IMR-90 (cell line): ENCODE measurements around the gene AP4S1. TPM values are rescaled to one million over a fixed set of nuclear protein-coding genes. Genes with fewer than 3 reads are reported as not detected.

Experiments
- ATAC-seq: fragments of 200-7000 bp; cut with Tn5 transposase; 2 replicates; pipeline ENCODE4 v1.9.1; 2020; ENCODE audit warnings: low read depth, mild to moderate bottlenecking, moderate library complexity
- BruUV-seq: library from RNA; stranded (reverse); fragments of 400-500 nt; replicated peaks from 2 replicates; lab custom pipeline; 2021; lab: Mats Ljungman, UMichigan
- CTCF ChIA-PET: fragments of 300-600 bp; formaldehyde crosslinking; extraction: SDS; loops from one replicate; lab custom pipeline; 2021; ENCODE audit warnings: antibody characterized with exemption; lab: Yijun Ruan, JAX
- POLR2A ChIA-PET: fragments of 300-600 bp; sonication (Branson Sonifier 250); formaldehyde crosslinking; loops from one replicate; lab custom pipeline; 2022; ENCODE audit warnings: antibody characterized with exemption; ENCODE audit not compliant: unreplicated experiment; lab: Charles Lee
- DNase-seq: peaks from one replicate; pipeline ENCODE4 v3.0.0; 2013
- H2AFZ ChIP-seq: replicated peaks from 2 replicates; pipeline ENCODE3; 2013; ENCODE audit warnings: low read length, mild to moderate bottlenecking; ENCODE audit not compliant: poor library complexity
- H2AK5ac ChIP-seq: 2 replicates; pipeline ENCODE4 v1.6.1; 2013; ENCODE audit warnings: low read depth, low read length, inconsistent platforms
- H2AK9ac ChIP-seq: replicated peaks from 2 replicates; pipeline ENCODE3; 2013; ENCODE audit warnings: mild to moderate bottlenecking, low read depth, low read length, moderate library complexity; ENCODE audit not compliant: poor library complexity
- H2BK120ac ChIP-seq: 2 replicates; pipeline ENCODE4 v1.6.1; 2013; ENCODE audit warnings: low read depth, low read length, inconsistent platforms
- H2BK15ac ChIP-seq: 3 replicates; pipeline ENCODE4 v1.6.1; 2013; ENCODE audit warnings: low read depth, low read length, inconsistent platforms
- H2BK20ac ChIP-seq: 2 replicates; pipeline ENCODE4 v1.6.1; 2013; ENCODE audit warnings: low read depth, mild to moderate bottlenecking, inconsistent platforms, low read length, moderate library complexity
- H2BK5ac ChIP-seq: 2 replicates; pipeline ENCODE4 v1.6.1; 2013; ENCODE audit warnings: mild to moderate bottlenecking, low read depth, low read length, inconsistent platforms; ENCODE audit not compliant: poor library complexity, severe bottlenecking
- H3K14ac ChIP-seq: replicated peaks from 2 replicates; pipeline ENCODE4 v1.6.1; 2013; ENCODE audit warnings: low read depth, low read length, inconsistent platforms
- H3K18ac ChIP-seq: 2 replicates; pipeline ENCODE4 v1.6.1; 2013; ENCODE audit warnings: low read depth, low read length, control low read depth
- H3K23ac ChIP-seq: 2 replicates; pipeline ENCODE4 v1.6.1; 2013; ENCODE audit warnings: low read depth, low read length, inconsistent platforms
- H3K27ac ChIP-seq: 2 replicates; pipeline ENCODE4 v1.5.1; 2013; ENCODE audit warnings: mild to moderate bottlenecking, control low read depth, low read length; ENCODE audit not compliant: insufficient read depth
- H3K27me3 ChIP-seq: 2 replicates; pipeline ENCODE4 v1.6.1; 2013; ENCODE audit warnings: low read length; ENCODE audit not compliant: control insufficient read depth, insufficient read depth
- H3K36me3 ChIP-seq: 2 replicates; pipeline ENCODE4 v1.6.1; 2013; ENCODE audit warnings: low read length, mixed read lengths; ENCODE audit not compliant: control insufficient read depth, insufficient read depth
- H3K4ac ChIP-seq: 2 replicates; pipeline ENCODE4 v1.6.1; 2013; ENCODE audit warnings: low read depth, low read length, inconsistent platforms
- H3K4me1 ChIP-seq: 2 replicates; pipeline ENCODE4 v1.6.1; 2013; ENCODE audit warnings: low read length, mixed read lengths; ENCODE audit not compliant: control insufficient read depth, insufficient read depth
- H3K4me2 ChIP-seq: 2 replicates; pipeline ENCODE4 v1.6.1; 2013; ENCODE audit warnings: low read depth, mild to moderate bottlenecking, control low read depth, low read length, moderate library complexity
- H3K4me3 ChIP-seq: 2 replicates; pipeline ENCODE4 v1.5.1; 2013; ENCODE audit warnings: low read depth, mild to moderate bottlenecking, control low read depth, low read length, moderate library complexity; ENCODE audit not compliant: insufficient read depth
- H3K56ac ChIP-seq: 2 replicates; pipeline ENCODE4 v1.6.1; 2013; ENCODE audit warnings: low read length, inconsistent platforms; ENCODE audit not compliant: insufficient read depth; ENCODE audit errors: extremely low read depth
- H3K79me1 ChIP-seq, 2 experiments: 2 replicates each; pipeline ENCODE4 v1.6.1; 2013; ENCODE audit warnings: low read length in 2 of 2, inconsistent platforms in 1 of 2, low read depth in 1 of 2
- H3K9ac ChIP-seq: 2 replicates; pipeline ENCODE4 v1.6.1; 2013; ENCODE audit warnings: low read depth, low read length, control low read depth
- H3K9me1 ChIP-seq: 2 replicates; pipeline ENCODE4 v1.6.1; 2013; ENCODE audit warnings: low read length, inconsistent platforms; ENCODE audit not compliant: insufficient read depth
- H3K9me3 ChIP-seq: 2 replicates; pipeline ENCODE4 v1.6.1; 2013; ENCODE audit warnings: low read length; ENCODE audit not compliant: control insufficient read depth, insufficient read depth
- H4K20me1 ChIP-seq: 2 replicates; pipeline ENCODE4 v1.6.1; 2013; ENCODE audit warnings: low read length, inconsistent platforms; ENCODE audit not compliant: insufficient read depth
- H4K5ac ChIP-seq: 2 replicates; pipeline ENCODE4 v1.6.1; 2013; ENCODE audit warnings: mild to moderate bottlenecking, low read depth, low read length, control low read depth
- H4K8ac ChIP-seq, 2 experiments: 2 replicates each; pipeline ENCODE4 v1.6.1; 2013; ENCODE audit warnings: low read depth in 2 of 2, low read length in 2 of 2, control low read depth in 1 of 2, inconsistent platforms in 1 of 2
- H4K91ac ChIP-seq: 2 replicates; pipeline ENCODE4 v1.6.1; 2013; ENCODE audit warnings: low read depth, low read length, inconsistent platforms; ENCODE audit not compliant: insufficient read depth
- BHLHE40 ChIP-seq: fragments of 150-350 bp; IDR thresholded peaks from 2 replicates; pipeline ENCODE4 v1.6.1; 2016; ENCODE audit warnings: mild to moderate bottlenecking, low read depth, low read length
- CHD1 ChIP-seq: IDR thresholded peaks from 2 replicates; pipeline ENCODE4 v1.6.1; 2012; ENCODE audit warnings: low read depth, low read length, improper control_type of control experiment
- ELK1 ChIP-seq: fragments of 150-350 bp; IDR thresholded peaks from 2 replicates; pipeline ENCODE4 v1.6.1; 2016; ENCODE audit warnings: low read depth, mild to moderate bottlenecking, low read length, moderate library complexity, borderline replicate concordance
- FOS ChIP-seq: fragments of 150-350 bp; IDR thresholded peaks from 2 replicates; pipeline ENCODE4 v1.6.1; 2016; ENCODE audit warnings: low read depth, low read length
- MXI1 ChIP-seq: IDR thresholded peaks from 2 replicates; pipeline ENCODE4 v1.6.1; 2012; ENCODE audit warnings: low read depth, mild to moderate bottlenecking, low read length, moderate library complexity, borderline replicate concordance
- NFE2L2 ChIP-seq: fragments of 150-350 bp; IDR thresholded peaks from 2 replicates; pipeline ENCODE4 v1.6.1; 2016; ENCODE audit warnings: low read depth, mild to moderate bottlenecking, low read length
- POLR2A ChIP-seq: IDR thresholded peaks from 2 replicates; pipeline ENCODE4 v1.6.1; 2012; ENCODE audit warnings: mild to moderate bottlenecking, low read depth, low read length
- RAD21 ChIP-seq: IDR thresholded peaks from 2 replicates; pipeline ENCODE4 v1.6.1; 2012; ENCODE audit warnings: low read length, improper control_type of control experiment
- RCOR1 ChIP-seq: IDR thresholded peaks from 2 replicates; pipeline ENCODE4 v1.6.1; 2012; ENCODE audit warnings: mild to moderate bottlenecking, low read length, improper control_type of control experiment; ENCODE audit not compliant: insufficient replicate concordance
- SMC3 ChIP-seq: fragments of 150-350 bp; IDR thresholded peaks from 2 replicates; pipeline ENCODE4 v1.6.1; 2016; ENCODE audit warnings: low read depth, mild to moderate bottlenecking, antibody characterized with exemption, low read length, moderate library complexity
- WGBS, 2 experiments: methylation state at CpG; one replicate each; pipeline versions ENCODE4 v1.1.5 to v1.1.7; 2013; ENCODE audit warnings: missing lambda C conversion rate in 2 of 2; ENCODE audit not compliant: insufficient read length in 1 of 2; ENCODE audit errors: extremely low coverage in 2 of 2; 5-methylcytosine and 5-hydroxymethylcytosine counted together
- dilution Hi-C: fragments of 300-500 bp; cut with HindIII; formaldehyde crosslinking; loops from one replicate; pipeline ENCODE4 v1.14.3; 2018; ENCODE audit warnings: low sequenced_read_pairs; ENCODE audit not compliant: unreplicated experiment
- in situ Hi-C: fragments of 300-500 bp; cut with MboI; formaldehyde crosslinking; loops from 3 replicates; pipeline ENCODE4 v1.14.3; 2019; ENCODE audit warnings: low sequenced_read_pairs, inconsistent platforms, mixed read lengths
- intact Hi-C: fragments of 100-400 bp; cut with micrococcal nuclease; formaldehyde crosslinking; loops from 2 replicates; pipeline ENCODE4 v1.10.0; 2022
- polyA plus RNA-seq, 3 experiments: library from polyadenylated mRNA; depleted of rRNA; stranded (reverse); fragments of >200 nt; gene quantifications; 2 replicates each; pipeline ENCODE4 v1.2.3, GENCODE V29; 2012; ENCODE audit warnings: low replicate concordance in 1 of 3
- total RNA-seq: library from RNA; depleted of rRNA; stranded (reverse); fragments of >200 nt; gene quantifications from 2 replicates; pipeline ENCODE4 v1.2.3, GENCODE V29; 2012

Gene AP4S1
- total and polyA plus RNA-seq, 2 of the 4 experiments (the other 2 are of a cell fraction): 2.7 to 4.5 TPM

GRCh38 chr14:31078766-31079165 lies 53.3 kb downstream of the AP4S1 start:
- Histone ChIP-seq H4K91ac (no peak overlapping the region), H3K79me1 (peaks cover 0 to 3% of the 10 kb centered on the region in 2 experiments; a peak in 2 of 4 replicates), H2AFZ (no peak overlapping the region), H3K23ac (no peak overlapping the region), H3K27me3 (no peaks in the 10 kb centered on the region), H3K4me2 (no peak overlapping the region), H3K27ac (no peak overlapping the region), H3K18ac (no peak overlapping the region), H3K14ac (peak overlapping the region; percentile 13; the same call in 1 of the 2 replicates), H3K4me3 (no peak overlapping the region), H2BK15ac (no peak overlapping the region), H3K36me3 (peaks cover 2% of the 10 kb centered on the region; the same call in 1 of the 2 replicates), H3K56ac (no peak overlapping the region), H4K5ac (no peak overlapping the region), H2AK5ac (no peak overlapping the region), H3K4ac (no peak overlapping the region), H2BK20ac (no peak overlapping the region), H4K20me1 (no peaks in the 10 kb centered on the region), H2BK5ac (no peak overlapping the region), H3K9ac (no peak overlapping the region), H2BK120ac (no peak overlapping the region), H3K4me1 (no peaks in the 10 kb centered on the region), H3K9me1 (peaks cover 3% of the 10 kb centered on the region), H3K9me3 (no peaks in the 10 kb centered on the region), H4K8ac (no peak overlapping the region), H2AK9ac (no peak overlapping the region)
- no TSS peak for BruUV-seq
- ChIA-PET POLR2A (no interaction called here), CTCF (no interaction called here)
- ATAC-seq (no peak), DNase-seq (no peak)
- in situ Hi-C loops (no loop called here), dilution Hi-C loops (no loop called here), intact Hi-C loops (no loop called here)
- TF ChIP-seq CHD1 (no peak), POLR2A (no peak), MXI1 (no peak), FOS (no peak), RCOR1 (no peak), RAD21 (no peak), ELK1 (no peak), SMC3 (no peak), NFE2L2 (no peak), BHLHE40 (no peak)
- WGBS, 2 experiments: no CpG with 5 or more reads among the region's 2 CpGs
